Stomach smooth muscle (tissue), 2 donors: ENCODE measurements around the gene NGEF.
"Not testable (repeated sequence)": the region's sequence is repeated elsewhere in the genome, so short reads cannot be mapped to it uniquely, and the experiment has no call there.

Source experiments
- H3K27ac ChIP-seq: one replicate; pipeline ENCODE4 v1.7.0; 2013; ENCODE audit warnings: mild to moderate bottlenecking, low read length, inconsistent platforms
- H3K27me3 ChIP-seq, 2 donors: one replicate each; pipeline ENCODE4 v1.7.0; 2013; ENCODE audit warnings: low read length in 2 of 2; ENCODE audit not compliant: insufficient read depth in 2 of 2, control insufficient read depth in 1 of 2
- H3K36me3 ChIP-seq, 2 donors: one replicate each; pipeline ENCODE4 v1.7.0; 2013; ENCODE audit warnings: low read length in 2 of 2; ENCODE audit not compliant: control insufficient read depth in 2 of 2, insufficient read depth in 2 of 2
- H3K4me1 ChIP-seq: one replicate; pipeline ENCODE4 v1.7.0; 2013; ENCODE audit warnings: low read length; ENCODE audit not compliant: control insufficient read depth, insufficient read depth
- H3K4me3 ChIP-seq, 2 donors: one replicate each; pipeline ENCODE4 v1.7.0; 2013; ENCODE audit warnings: low read length in 2 of 2
- H3K9ac ChIP-seq, 2 donors: one replicate each; pipeline ENCODE4 v1.7.0; 2013; ENCODE audit warnings: low read length in 2 of 2, mild to moderate bottlenecking in 1 of 2
- H3K9me3 ChIP-seq, 2 donors: one replicate each; pipeline ENCODE4 v1.7.0; 2013; ENCODE audit warnings: low read length in 2 of 2; ENCODE audit not compliant: control insufficient read depth in 2 of 2
- donor health status: healthy.
- donor health status: Pancreatic carcinoma.

The NGEF gene

DNA sequence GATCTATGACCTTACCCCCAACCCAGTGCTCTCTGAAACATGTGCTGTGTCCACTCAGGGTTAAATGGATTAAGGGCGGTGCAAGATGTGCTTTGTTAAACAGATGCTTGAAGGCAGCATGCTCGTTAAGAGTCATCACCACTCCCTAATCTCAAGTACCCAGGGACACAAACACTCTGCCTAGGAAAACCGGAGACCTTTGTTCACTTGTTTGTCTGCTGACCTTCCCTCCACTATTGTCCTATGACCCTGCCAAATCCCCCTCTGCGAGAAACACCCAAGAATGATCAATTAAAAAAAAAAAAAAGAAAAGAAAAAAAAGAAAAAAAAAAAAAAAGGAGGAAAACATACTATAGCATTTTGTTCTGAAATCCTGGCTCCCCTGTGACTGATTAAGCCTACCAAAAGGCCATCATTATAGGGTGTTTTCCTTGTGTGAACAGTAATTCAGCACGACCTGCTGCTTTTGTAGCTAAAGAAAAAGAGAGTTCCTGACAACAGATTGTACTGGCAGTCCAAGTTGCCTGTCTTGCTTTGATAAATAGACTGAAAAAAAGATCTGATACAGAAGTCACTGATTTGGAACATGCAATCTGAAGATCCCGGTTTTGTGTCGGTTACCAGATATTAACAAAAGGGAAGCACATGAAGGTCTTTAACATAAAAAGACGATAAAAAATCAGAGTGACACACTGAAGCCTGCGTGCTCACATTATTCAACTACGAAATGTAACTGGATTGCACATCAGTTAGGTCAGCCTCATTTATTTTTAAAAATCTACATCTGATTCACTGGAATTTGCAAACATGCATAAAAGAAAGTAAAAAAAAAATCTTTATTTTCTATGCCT lies 106.0 kb downstream of the NGEF start:
- H3K4me1 ChIP-seq, H3K27me3 ChIP-seq, H3K36me3 ChIP-seq, H3K9ac ChIP-seq, H3K4me3 ChIP-seq, H3K27ac ChIP-seq, H3K9me3 ChIP-seq: not testable (repeated sequence)

GRCh38 chr2:232903989-232904388 lies 109.1 kb downstream of the NGEF start:
- Histone ChIP-seq H3K27ac (no peak overlapping the region), H3K4me1 (no peaks in the 10 kb centered on the region), H3K27me3 (peaks cover 9 to 19% of the 10 kb centered on the region in 2 donors), H3K4me3 (no peak overlapping the region), H3K9me3 (no peaks in the 10 kb centered on the region), H3K36me3 (no peaks in the 10 kb centered on the region), H3K9ac (no peak overlapping the region)

DNA sequence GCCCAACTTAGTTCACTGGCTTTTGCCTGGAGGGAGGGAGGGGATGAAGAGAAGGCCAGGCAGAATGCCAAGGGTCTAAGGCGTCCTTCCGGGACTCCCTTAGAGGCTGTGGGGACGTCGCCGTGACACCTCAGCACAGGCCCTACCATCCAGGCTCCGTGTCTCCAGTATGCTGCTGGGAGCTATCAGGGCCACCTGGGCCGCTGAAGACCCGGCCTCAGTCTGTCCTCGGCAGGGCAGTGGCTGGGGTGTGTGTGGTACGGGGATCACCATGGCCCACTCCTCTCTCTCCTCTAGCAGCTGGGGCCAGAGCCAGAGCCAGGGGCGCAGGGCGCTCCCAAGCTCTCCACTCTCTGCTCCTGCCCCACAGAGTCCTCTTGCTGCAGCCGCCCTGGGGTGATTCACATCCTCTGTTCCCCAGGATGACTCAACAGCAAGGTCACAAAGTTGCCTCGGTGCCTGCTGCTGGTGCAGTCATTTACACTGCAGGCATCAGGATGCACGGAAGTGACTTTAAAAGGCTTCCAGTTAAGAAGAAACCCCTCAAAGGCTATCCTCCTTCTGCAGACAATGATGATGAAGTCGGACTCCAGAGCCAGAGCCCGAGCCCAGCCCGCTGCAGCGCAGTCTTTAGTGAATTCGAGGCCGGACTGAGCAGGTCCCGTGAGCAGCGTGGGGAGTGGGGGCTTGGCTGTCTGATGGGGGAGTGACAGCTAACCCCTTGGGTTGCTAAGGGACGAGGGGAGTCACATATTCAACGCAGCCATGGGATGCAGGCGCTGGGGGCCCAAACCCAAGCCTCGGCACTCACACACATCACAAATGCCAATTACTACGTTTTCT lies 111.1 kb downstream of the NGEF start:
- no peaks in the 10 kb centered on the region for H3K9me3 ChIP-seq
- no peak overlapping the region for H3K4me3 ChIP-seq
- H3K9ac ChIP-seq: no peak overlapping the region
- peaks cover 9 to 15% of the 10 kb centered on the region in 2 donors for H3K27me3 ChIP-seq
- H3K4me1 ChIP-seq: no peaks in the 10 kb centered on the region
- no peak overlapping the region for H3K27ac ChIP-seq
- no peaks in the 10 kb centered on the region for H3K36me3 ChIP-seq

- Histone ChIP-seq H3K4me1 (no peaks in the 10 kb centered on the region), H3K9ac (no peak overlapping the region), H3K27me3 (peaks cover 9 to 15% of the 10 kb centered on the region in 2 donors), H3K36me3 (no peaks in the 10 kb centered on the region), H3K9me3 (no peaks in the 10 kb centered on the region), H3K4me3 (no peak overlapping the region), H3K27ac (no peak overlapping the region)
Observed at GRCh38 chr2:232900811-232901735, 112.0 kb downstream of the NGEF start.

GRCh38 chr2:232898592-232899543 lies 114.2 kb downstream of the NGEF start:
- H3K36me3 ChIP-seq: no peaks in the 10 kb centered on the region
- H3K27ac ChIP-seq: no peak overlapping the region
- peaks cover 11 to 15% of the 10 kb centered on the region in 2 donors for H3K27me3 ChIP-seq
- H3K4me3 ChIP-seq: no peak overlapping the region
- H3K4me1 ChIP-seq: no peaks in the 10 kb centered on the region
- H3K9me3 ChIP-seq: no peaks in the 10 kb centered on the region
- H3K9ac ChIP-seq: no peak overlapping the region

GRCh38 chr2:232897598-232898408 lies 115.3 kb downstream of the NGEF start:
- Histone ChIP-seq H3K4me3 (no peak overlapping the region), H3K9me3 (no peaks in the 10 kb centered on the region), H3K27ac (no peak overlapping the region), H3K27me3 (peaks cover 13 to 20% of the 10 kb centered on the region in 2 donors), H3K36me3 (no peaks in the 10 kb centered on the region), H3K9ac (no peak overlapping the region), H3K4me1 (no peaks in the 10 kb centered on the region)

- peaks cover 13 to 22% of the 10 kb centered on the region in 2 donors for H3K27me3 ChIP-seq
- no peaks in the 10 kb centered on the region for H3K4me1 ChIP-seq
- no peak overlapping the region for H3K4me3 ChIP-seq
- no peak overlapping the region for H3K9ac ChIP-seq
- H3K9me3 ChIP-seq: no peaks in the 10 kb centered on the region
- no peaks in the 10 kb centered on the region for H3K36me3 ChIP-seq
- H3K27ac ChIP-seq: no peak overlapping the region
Observed at GRCh38 chr2:232896720-232897597, 116.1 kb downstream of the NGEF start.

DNA sequence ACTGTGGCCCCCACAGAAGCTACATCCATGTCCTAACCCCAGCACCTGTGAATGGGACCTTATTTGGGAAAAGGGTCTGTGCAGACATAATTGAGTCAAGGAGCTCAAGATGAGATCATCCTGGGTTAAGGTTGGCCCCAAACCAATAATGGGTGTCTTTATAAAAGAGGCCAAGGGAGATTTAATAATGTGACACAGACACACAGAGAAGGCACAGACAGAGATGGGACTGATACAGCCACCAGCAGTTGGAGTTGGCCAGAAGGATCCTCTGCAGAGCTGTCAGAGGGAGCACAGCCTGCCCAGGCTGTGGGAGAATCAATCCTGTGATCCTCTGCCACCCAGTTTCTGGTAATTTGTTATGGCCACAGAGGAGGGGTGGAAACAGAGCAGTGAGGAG lies 116.9 kb downstream of the NGEF start:
- Histone ChIP-seq H3K36me3 (no peaks in the 10 kb centered on the region), H3K4me3 (no peak overlapping the region), H3K9ac (no peak overlapping the region), H3K9me3 (no peaks in the 10 kb centered on the region), H3K27me3 (peaks cover 12 to 17% of the 10 kb centered on the region in 2 donors), H3K4me1 (no peaks in the 10 kb centered on the region), H3K27ac (no peak overlapping the region)
